Liver (tissue), 9 donors: ENCODE measurements around the gene FXYD7. TPM values are rescaled to one million over a fixed set of nuclear protein-coding genes. Genes with fewer than 3 reads are reported as not detected.

ENCODE experiments used
- DNase-seq: peaks from one replicate; pipeline ENCODE4 v3.0.0-alpha.2; 2017; ENCODE audit warnings: low spot score
- H3K27ac ChIP-seq, 2 donors: one replicate each; pipeline ENCODE4 v1.7.0; 2013; ENCODE audit warnings: inconsistent platforms in 2 of 2, low read length in 2 of 2, control low read depth in 1 of 2, low read depth in 1 of 2, mild to moderate bottlenecking in 1 of 2
- H3K27me3 ChIP-seq, 4 donors: one replicate each; pipeline versions ENCODE4 v1.6.1 to v1.7.0; 2013; ENCODE audit warnings: low read length in 3 of 4, inconsistent platforms in 1 of 4, mild to moderate bottlenecking in 1 of 4, moderate library complexity in 1 of 4; ENCODE audit not compliant: control insufficient read depth in 4 of 4, insufficient read depth in 4 of 4
- H3K36me3 ChIP-seq, 4 donors: one replicate each; pipeline versions ENCODE4 v1.6.1 to v1.7.0; 2013; ENCODE audit warnings: low read length in 3 of 4, mild to moderate bottlenecking in 3 of 4, low read depth in 1 of 4, moderate library complexity in 1 of 4; ENCODE audit not compliant: control insufficient read depth in 4 of 4, insufficient read depth in 3 of 4
- H3K4me1 ChIP-seq, 4 donors: one replicate each; pipeline versions ENCODE4 v1.6.1 to v1.7.0; 2013; ENCODE audit warnings: low read length in 3 of 4, mild to moderate bottlenecking in 3 of 4, moderate library complexity in 1 of 4; ENCODE audit not compliant: control insufficient read depth in 4 of 4, insufficient read depth in 4 of 4
- H3K4me3 ChIP-seq, 3 donors: one replicate each; pipeline versions ENCODE4 v1.6.1 to v1.7.0; 2013; ENCODE audit warnings: low read length in 3 of 3, control low read depth in 1 of 3, low read depth in 1 of 3, mild to moderate bottlenecking in 1 of 3
- H3K9ac ChIP-seq, 2 donors: one replicate each; pipeline ENCODE4 v1.7.0; 2013; ENCODE audit warnings: low read length in 2 of 2, mild to moderate bottlenecking in 2 of 2, moderate library complexity in 2 of 2, control low read depth in 1 of 2, low read depth in 1 of 2
- H3K9me3 ChIP-seq, 4 donors: one replicate each; pipeline versions ENCODE4 v1.6.1 to v1.7.0; 2013; ENCODE audit warnings: low read length in 3 of 4; ENCODE audit not compliant: control insufficient read depth in 4 of 4
- ATF3 ChIP-seq: IDR thresholded peaks from 2 replicates; pipeline ENCODE4 v1.6.1; 2016; ENCODE audit warnings: antibody characterized with exemption
- CTCF ChIP-seq: fragments of 150-350 bp; IDR thresholded peaks from 2 replicates; pipeline ENCODE4 v1.5.1; 2017; ENCODE audit warnings: improper control_type of control experiment, low read depth, low read length; ENCODE audit not compliant: missing input control
- EGR1 ChIP-seq, 2 donors: IDR thresholded peaks; 2 replicates each; pipeline ENCODE4 v1.6.1; 2016 to 2018; ENCODE audit warnings: antibody characterized with exemption in 2 of 2, low read depth in 2 of 2
- FOXA1 ChIP-seq: IDR thresholded peaks from 2 replicates; pipeline ENCODE4 v1.6.1; 2016; ENCODE audit warnings: antibody characterized with exemption
- FOXA2 ChIP-seq: IDR thresholded peaks from 2 replicates; pipeline ENCODE4 v1.6.1; 2016; ENCODE audit warnings: antibody characterized with exemption
- GABPA ChIP-seq, 2 donors: IDR thresholded peaks in 1 of 2; conservative IDR thresholded peaks in 1 of 2; 2 replicates each; pipeline ENCODE4 v1.6.1; 2016; ENCODE audit warnings: antibody characterized with exemption in 2 of 2, mild to moderate bottlenecking in 1 of 2, moderate library complexity in 1 of 2
- HNF4A ChIP-seq, 2 donors: conservative IDR thresholded peaks; 2 replicates each; pipeline ENCODE4 v1.6.1; 2016; ENCODE audit warnings: antibody characterized with exemption in 2 of 2, mild to moderate bottlenecking in 2 of 2
- HNF4G ChIP-seq: IDR thresholded peaks from 2 replicates; pipeline ENCODE4 v1.6.1; 2016; ENCODE audit warnings: antibody characterized with exemption
- JUND ChIP-seq, 2 donors: IDR thresholded peaks; 2 replicates each; pipeline ENCODE4 v1.6.1; 2016; ENCODE audit warnings: antibody characterized with exemption in 2 of 2
- MAX ChIP-seq: IDR thresholded peaks from 2 replicates; pipeline ENCODE4 v1.6.1; 2016; ENCODE audit warnings: antibody characterized with exemption
- NR2F2 ChIP-seq: IDR thresholded peaks from 2 replicates; pipeline ENCODE4 v1.6.1; 2016; ENCODE audit warnings: antibody characterized with exemption
- REST ChIP-seq: IDR thresholded peaks from 2 replicates; pipeline ENCODE4 v1.6.1; 2016; ENCODE audit warnings: antibody characterized with exemption, mild to moderate bottlenecking
- RXRA ChIP-seq, 2 donors: IDR thresholded peaks; 2 replicates each; pipeline ENCODE4 v1.6.1; 2017 to 2018; ENCODE audit warnings: antibody characterized with exemption in 2 of 2, mild to moderate bottlenecking in 1 of 2
- SP1 ChIP-seq: IDR thresholded peaks from 2 replicates; pipeline ENCODE4 v1.6.1; 2018; ENCODE audit warnings: antibody characterized with exemption, mild to moderate bottlenecking
- TAF1 ChIP-seq: conservative IDR thresholded peaks from 2 replicates; pipeline ENCODE4 v1.6.1; 2016; ENCODE audit warnings: antibody characterized with exemption, mild to moderate bottlenecking
- YY1 ChIP-seq: IDR thresholded peaks from 2 replicates; pipeline ENCODE4 v1.6.1; 2016; ENCODE audit warnings: antibody characterized with exemption, mild to moderate bottlenecking
- ZBTB33 ChIP-seq: IDR thresholded peaks from 2 replicates; pipeline ENCODE4 v1.6.1; 2016; ENCODE audit warnings: antibody characterized with exemption
- WGBS: extraction: QIAGEN DNeasy Blood & Tissue Kit; methylation state at CpG from one replicate; pipeline ENCODE4 v1.1.7; 2013; 5-methylcytosine and 5-hydroxymethylcytosine counted together
- polyA plus RNA-seq, 2 donors: library from polyadenylated mRNA; stranded (reverse) in 1 of 2; unstranded in 1 of 2; fragments of 200-250 nt in 1 of 2; fragments of >200 nt in 1 of 2; fragmentation: Nextera tagmentation in 1 of 2; extraction: Ambion mirVana in 1 of 2; gene quantifications; one replicate each; pipeline versions ENCODE4 v1.2.1 to v1.2.3, GENCODE V29; 2013 to 2015
- total RNA-seq, 2 donors: library from RNA; depleted of rRNA; stranded (reverse); fragments of >200 nt; gene quantifications; one replicate each; pipeline ENCODE4 v1.2.3, GENCODE V29; 2014
- donor health status: healthy.
- donor health status: healthy.
- donor health status: healthy.
- donor health status: healthy.
- donor health status: healthy.

FXYD7 gene
- total and polyA plus RNA-seq, 4 donors: 0.08 to 0.09 TPM; not detected in 2

- 55% methylated on average over 15 of the region's 15 CpGs for WGBS
- Histone ChIP-seq H3K9ac (no peak overlapping the region), H3K4me1 (peaks cover 5 to 20% (median 14%) of the 10 kb centered on the region in 4 donors), H3K4me3 (no peak overlapping the region), H3K36me3 (no peaks in the 10 kb centered on the region), H3K27me3 (no peaks in the 10 kb centered on the region), H3K9me3 (no peaks in the 10 kb centered on the region), H3K27ac (no peak overlapping the region)
- no peak for DNase-seq
- TF ChIP-seq FOXA2 (no peak), TAF1 (no peak), REST (no peak), MAX (no peak), SP1 (no peak), YY1 (no peak), NR2F2 (no peak), ATF3 (no peak), FOXA1 (no peak), EGR1 (IDR thresholded peaks at IDR 0.05; ENCODE audit: low read depth in 2 of 2) (no peak), RXRA (IDR thresholded peaks at IDR 0.05) (no peak), JUND (IDR thresholded peaks at IDR 0.05) (no peak), HNF4A (conservative IDR thresholded peaks at IDR 0.05) (no peak), GABPA (IDR thresholded peaks at IDR 0.05 in 1 of 2, conservative IDR thresholded peaks at IDR 0.05 in 1 of 2) (no peak), CTCF (no peak), ZBTB33 (no peak), HNF4G (no peak)
These were observed 1.8 kb downstream of the FXYD7 start for GRCh38 chr19:35144600-35145436.
